Stimulated activated CD4-positive, alpha-beta T cell treated with anti-CD3 and anti-CD28 coated beads, Interleukin-1b, Interleukin-23, amount 100 ng/mL, for 1 hour (primary cell): ENCODE results near the gene ARHGAP44.

Experiments used
- DNase-seq, 2 donors: peaks; one replicate each; pipeline ENCODE4 v3.0.0-alpha.2; 2020; ENCODE audit warnings: low read depth in 2 of 2

The ARHGAP44 gene, protein sequence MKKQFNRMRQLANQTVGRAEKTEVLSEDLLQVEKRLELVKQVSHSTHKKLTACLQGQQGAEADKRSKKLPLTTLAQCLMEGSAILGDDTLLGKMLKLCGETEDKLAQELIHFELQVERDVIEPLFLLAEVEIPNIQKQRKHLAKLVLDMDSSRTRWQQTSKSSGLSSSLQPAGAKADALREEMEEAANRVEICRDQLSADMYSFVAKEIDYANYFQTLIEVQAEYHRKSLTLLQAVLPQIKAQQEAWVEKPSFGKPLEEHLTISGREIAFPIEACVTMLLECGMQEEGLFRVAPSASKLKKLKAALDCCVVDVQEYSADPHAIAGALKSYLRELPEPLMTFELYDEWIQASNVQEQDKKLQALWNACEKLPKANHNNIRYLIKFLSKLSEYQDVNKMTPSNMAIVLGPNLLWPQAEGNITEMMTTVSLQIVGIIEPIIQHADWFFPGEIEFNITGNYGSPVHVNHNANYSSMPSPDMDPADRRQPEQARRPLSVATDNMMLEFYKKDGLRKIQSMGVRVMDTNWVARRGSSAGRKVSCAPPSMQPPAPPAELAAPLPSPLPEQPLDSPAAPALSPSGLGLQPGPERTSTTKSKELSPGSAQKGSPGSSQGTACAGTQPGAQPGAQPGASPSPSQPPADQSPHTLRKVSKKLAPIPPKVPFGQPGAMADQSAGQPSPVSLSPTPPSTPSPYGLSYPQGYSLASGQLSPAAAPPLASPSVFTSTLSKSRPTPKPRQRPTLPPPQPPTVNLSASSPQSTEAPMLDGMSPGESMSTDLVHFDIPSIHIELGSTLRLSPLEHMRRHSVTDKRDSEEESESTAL

DNA sequence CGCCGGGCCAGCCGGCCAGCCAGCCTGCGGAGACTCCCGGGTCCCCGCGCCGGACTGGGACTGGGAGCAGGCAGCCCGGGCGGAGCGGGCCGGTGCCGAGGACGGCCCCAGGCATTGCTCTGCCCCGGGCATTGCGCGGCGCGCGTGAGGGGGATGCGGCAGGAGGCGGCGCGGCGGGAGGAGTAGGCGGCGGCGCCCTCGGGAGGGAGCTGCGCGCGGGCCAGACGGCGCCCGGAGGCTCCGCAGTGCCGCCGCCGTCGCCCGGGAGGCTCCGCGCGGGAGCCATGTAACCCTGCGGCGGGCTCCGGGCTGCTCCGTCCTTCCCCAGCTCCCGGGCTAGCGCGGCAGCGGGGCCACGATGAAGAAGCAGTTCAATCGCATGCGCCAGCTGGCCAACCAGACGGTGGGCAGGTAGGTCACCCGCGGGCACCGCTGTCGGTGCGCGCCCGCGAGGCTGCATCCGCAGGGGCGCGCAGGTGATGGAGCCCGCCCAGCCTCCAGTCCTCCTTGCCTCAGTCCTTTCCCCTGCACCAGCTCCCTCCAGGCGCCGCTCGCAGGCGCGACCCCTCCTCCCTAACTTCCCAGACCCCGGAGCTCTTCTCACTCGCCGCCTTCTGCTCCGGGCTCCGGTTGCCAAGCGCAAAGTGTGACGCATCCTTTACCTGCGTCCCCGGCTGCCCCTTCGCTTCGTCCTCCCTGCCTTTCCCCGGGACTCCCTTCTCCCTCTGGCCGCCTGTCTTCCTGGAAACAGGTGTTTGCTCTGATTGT lies at the start of gene ARHGAP44:
Gene ARHGAP44, plus strand, starts transcription at position 18 of the 768 bp plus-strand sequence. Its CDS starts 341 bp downstream, at position 359.
- DNase-seq, result no peak

DNA sequence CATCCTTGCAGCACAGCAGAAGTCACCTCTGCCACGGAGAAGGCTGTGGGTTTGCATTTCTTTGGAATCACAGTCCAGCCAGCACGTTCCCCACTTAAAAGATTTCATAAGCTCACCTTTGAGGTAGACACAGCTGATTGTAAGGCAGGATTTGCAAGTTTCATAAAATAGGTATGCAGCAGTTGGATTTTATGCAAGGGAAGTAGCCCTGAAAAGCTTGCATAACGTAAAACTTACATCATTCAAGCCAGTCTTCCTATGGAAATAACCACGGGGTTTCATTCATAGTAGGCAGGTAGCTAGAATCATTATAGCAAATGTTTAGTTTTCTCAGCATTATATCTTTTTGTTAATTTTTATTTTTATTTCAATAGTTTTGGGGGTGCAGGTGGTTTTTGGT lies 49.8 kb upstream of the ARHGAP44 start:
- no peak for DNase-seq

DNA sequence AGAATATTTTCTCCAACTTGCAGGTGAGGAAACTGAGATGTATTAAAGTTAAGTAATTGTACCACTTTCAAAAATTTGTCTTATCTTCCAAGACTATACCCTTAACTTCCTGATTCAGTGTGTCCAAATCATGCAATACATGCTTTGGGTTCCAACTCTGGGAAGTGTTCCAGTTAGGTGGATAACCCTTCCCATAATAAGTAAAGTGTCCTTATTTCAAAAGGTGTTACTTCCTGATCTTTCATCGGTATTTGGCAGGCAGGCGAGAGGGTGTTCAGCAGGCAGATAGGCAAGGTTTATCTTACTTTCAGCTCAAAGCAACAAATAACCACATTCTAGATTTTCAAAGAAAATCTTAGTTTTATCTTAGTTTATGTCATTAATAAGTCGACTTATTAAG lies 46.3 kb upstream of the ARHGAP44 start:
- DNase-seq, result no peak

DNA sequence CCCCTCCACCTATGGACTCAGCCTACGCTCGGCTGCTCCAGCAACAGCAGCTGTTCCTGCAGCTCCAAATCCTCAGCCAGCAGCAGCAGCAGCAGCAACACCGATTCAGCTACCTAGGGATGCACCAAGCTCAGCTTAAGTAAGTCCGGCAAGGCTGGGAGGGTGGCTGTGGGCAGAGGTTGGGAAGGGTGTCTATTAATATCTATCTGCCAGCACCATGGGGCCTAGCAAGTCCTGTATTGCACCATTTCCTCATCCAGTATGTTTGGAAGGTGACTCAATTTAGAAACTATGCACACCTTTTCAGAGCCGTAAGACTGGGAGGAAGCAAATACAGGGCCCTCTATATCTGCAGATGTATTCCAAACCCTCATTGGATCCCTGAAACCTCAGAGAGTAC lies 45.0 kb upstream of the ARHGAP44 start:
- DNase-seq, result no peak

DNA sequence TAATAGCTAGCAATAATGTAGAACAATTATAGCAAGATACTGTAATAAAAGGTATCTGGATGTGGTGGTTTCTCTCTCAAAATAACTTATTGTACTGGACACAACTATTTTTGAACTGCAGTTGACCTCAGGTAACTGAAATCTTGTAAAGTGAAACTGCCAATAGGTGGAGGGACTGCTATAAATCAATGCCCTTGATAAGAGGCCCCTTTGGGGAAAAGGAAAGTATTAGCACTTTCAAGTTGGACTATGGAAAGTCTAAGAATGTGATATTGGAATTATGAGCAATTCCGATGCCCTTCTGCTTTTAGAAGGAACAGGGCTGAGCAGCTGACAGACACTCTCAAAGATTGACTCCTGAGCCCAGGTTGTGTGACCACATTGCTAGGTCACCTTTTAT lies 44.5 kb upstream of the ARHGAP44 start:
- DNase-seq, result no peak

DNA sequence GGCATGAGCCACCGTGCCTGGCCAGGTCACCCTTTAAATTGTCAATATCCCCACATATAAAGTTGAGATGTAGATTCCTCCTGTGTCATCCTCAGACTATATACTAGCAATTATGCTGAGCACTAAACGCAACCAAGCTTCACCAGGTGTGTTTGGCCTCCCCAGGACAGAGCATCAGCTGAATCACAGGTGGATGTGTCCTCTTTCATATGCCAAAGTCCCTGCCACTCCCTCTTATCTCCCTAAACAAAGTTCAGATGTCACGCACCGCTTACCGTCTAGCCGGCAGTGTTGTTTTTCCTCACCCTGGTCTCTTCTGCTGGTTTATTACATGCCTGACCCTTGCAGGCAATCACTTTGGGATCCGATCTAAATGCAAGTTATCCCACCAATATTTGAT lies 43.8 kb upstream of the ARHGAP44 start:
- DNase-seq, result no peak

DNA sequence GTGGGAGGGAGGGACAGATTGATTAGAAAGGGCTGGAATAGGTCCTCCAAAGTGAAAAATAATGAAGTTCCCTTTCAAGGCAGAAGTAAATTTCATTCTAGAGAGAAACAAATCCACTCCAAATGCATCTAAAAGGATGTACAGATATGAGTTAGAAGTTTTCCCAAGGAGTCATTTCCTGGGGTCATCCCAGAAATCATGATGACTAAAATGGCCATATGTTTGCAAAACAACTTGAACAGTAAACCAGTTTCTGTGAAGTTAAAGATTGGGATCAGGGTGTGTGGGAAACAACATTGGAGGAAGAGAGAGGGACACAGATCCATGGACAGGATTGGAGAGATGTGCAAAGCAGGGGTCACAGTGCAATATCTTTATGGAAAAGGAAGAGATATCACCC lies 32.5 kb upstream of the ARHGAP44 start:
- no peak for DNase-seq

DNA sequence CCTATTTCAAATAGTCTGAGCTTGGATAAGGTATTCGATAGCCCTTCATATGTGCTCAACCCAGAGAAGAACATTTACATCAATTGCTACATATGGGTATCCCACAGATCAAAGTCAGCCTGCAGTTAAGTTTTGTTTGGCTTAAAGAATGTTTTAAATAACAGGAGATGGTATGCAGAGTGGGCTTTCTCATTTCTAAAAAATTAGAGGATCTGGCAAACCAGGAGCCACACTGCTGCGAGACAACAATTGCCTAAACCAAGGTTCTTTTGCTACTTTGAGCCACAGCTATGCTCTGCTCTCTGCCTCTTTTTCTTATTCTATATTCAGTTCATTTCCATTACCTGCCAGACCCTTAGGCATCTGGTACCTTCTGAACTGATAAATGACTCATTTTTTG lies 30.2 kb upstream of the ARHGAP44 start:
- DNase-seq, result no peak

DNA sequence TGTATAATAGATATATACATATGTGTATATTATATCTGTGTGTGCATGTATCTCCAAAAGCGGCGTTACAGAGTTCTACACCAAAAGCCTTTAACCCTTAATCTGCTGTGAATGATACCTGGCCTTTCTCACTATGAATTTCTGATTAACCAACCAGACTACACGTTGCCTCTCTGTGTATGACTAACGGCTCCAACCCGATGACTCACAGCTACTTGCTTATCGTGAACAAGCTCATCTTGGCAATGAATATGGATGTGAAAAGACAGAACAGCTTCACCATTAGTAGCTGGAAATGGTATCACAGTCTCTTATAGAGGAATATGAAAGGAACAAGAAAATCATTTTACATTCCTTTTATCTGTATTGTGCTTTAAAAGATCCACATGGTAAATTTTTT lies 23.8 kb upstream of the ARHGAP44 start:
- no peak for DNase-seq

DNA sequence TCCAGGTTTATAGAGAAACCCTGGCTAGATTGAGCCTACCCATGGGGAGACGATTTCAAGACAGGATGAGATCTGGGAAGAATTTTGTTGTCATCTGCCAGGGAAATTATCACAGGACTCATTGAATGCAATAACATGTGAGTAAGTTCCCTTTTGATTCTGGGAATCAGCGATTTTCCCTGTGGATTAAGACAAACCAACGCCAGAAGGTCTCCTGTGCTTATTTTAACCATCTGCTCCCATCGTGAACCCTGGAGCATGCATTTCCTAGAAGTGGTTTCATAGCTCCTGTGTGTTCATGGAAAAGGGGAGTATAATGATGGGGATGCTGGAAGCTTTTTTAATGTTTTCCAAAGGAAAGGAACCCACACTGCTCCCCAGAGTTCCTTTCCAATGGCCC lies 21.0 kb upstream of the ARHGAP44 start:
- no peak for DNase-seq

DNA sequence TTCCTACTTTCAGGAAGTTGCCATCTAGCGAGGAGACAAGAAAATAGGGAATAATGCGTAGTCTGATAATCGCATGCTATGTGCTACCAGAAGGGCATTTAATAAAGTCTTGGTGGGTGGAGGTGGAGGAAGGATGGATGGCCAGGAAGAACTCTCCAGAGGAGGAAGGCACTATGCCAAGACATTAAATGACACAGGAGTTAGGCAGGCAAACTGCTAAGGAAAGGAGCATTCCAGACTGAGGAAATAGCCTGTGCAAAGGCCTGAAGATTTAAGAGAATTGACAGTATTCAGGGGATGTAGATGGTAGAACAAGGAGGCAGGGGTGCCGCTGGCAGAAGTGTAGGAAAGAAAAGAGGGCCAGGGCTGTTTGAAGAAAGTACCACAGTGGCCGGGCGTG lies 19.3 kb upstream of the ARHGAP44 start:
- DNase-seq, result no peak

DNA sequence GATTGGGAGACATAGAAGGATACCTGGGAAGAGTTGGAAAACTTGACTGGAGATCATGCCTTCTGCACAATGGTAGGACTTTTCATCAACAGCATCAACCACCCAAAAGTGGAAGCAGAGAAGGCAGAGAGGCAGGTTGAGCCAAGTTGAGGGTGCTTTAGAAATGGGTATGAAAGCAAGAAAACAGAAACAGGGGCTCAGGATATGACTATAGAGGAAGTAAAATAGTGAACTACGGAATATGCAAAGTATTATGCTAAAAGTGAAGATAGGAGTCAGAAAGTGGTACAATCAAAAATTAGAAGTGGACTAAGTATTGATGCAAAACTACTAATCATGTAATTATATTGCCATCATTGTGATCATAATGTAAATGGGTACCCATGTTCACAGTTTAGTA lies 16.1 kb upstream of the ARHGAP44 start:
- no peak for DNase-seq

DNA sequence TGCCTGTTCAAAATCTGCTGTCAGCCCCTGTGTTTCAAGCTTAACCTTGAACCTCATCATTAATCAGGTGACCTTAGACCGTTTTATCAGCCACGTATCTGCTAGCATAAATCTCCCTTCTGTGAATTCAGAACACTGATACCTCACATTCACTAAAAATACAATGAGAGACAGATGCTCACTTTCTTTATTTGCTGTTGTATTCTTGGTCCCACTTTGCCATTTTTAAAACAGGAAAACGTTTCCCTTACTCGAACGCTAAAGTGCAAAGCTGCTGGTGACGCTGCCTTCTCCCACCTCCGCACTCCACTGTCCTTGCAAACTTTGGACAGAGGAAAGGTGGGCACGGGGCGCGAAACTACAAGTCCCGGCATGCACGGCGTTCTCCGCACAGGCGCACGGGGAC lies 220 bp upstream of the ARHGAP44 start:
- no peak for DNase-seq

DNA sequence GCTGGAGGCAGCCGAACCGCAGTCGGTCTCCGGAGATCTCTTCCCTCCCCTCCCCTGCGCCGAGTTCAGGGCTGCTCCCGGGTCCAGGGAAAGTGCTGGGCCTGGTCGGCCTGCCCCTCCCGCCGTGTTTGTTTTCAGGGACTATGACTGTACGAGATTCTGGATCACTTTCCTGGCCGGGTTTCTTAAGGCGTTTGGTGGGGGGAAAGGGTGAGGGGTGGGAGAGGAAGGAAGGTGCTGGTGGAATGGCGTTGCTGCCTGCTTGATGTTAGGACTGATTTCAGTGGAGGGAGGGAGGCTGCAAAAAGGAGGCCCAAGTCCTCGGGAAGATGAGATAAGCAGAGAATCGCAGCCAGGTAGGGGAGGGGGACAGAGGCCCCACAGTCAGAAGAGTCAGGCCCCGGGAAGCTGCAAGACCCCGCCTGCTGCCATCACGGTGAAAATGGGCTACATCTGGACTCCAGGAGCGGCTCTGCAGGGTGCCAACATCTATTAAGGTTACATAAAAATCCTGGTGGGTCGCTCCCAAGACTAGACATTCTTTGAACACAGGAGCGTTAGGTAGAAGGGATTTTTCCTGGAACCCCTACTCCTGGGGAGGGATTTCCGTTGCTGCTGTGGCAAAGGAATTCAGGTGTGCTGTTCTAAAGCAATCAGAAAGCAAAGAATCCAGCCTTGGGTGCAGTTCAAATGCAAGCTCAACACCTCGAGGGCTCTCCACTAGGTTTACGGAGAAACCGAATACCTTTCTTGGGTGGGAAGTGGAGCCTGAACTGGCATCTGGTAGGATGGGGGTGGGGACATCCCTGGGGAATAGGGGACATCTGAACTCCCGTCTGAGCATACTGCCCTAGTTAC lies 1.2 kb downstream of the ARHGAP44 start:
- DNase-seq, result no peak

DNA sequence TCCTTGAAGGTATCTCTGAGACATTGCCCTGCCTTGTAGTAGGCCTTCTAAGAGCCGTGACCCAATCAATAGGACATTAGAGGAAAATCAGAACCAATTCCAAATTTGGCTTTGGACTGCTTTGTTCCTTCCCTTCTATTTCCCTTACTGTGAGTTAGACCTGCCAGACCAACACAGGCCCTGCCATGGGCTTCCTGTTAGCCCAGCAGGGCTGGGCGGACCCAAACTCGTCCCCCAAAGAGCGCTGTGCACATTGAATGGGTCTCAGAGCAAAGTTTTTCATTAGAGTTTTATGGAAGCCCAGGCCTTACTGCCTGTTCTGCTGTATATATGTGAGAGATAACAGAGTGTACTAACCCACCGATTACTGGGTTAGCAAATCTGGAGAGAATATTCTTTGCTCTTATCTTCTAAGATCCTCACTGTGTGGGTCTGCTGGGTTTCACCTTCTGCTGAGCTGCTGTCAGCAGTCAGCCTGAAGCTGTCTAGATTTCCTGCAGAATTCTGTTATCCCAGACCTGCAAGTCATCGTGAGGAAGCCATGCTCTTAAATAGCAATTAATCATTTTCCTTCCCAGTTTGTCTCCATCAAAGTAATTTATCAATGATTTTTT lies 5.7 kb downstream of the ARHGAP44 start:
- DNase-seq, result no peak

DNA sequence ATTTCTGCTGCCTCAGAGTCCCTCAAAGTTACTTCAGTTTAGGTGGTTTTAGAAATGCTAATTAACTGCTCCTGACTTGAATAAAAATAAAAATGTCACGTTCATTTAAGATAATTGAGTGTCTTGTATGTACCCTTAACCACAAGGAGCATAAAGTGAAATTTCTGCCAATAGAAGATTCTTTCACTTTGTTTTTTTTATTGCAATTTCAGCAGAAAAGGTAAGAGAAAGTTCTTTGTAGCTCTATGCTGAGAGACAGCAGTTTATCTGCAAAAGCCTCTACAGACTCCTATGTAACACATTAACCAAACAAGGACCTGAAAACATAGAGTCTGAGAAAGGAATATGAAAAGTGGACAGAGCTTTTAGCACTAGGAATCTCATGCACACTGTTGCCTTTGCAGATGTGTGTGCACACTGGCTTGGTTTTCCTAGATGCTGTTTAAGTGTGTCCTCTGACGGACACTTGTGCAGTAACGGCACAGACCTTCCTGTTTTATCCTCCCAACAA lies 11.6 kb downstream of the ARHGAP44 start:
- DNase-seq, result no peak

DNA sequence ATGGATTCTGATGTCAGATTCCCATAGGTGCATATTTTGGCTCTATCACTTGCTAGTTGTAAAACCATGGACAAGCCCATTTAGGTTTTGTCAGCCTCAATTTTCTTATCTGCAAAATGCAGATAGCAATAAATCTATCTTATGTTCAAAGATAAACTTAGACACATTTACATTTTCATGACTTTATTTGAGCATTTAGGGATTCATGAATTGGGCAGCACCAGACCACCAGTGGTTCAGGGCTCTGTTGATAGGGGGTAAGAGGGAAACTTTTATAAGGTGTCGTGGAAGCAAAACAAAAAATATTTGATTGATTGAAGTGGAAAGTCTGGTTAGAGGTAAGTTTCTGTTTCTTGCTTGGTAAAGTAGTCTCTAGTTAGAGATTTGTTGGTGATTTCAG lies 17.3 kb downstream of the ARHGAP44 start:
- DNase-seq, result no peak

DNA sequence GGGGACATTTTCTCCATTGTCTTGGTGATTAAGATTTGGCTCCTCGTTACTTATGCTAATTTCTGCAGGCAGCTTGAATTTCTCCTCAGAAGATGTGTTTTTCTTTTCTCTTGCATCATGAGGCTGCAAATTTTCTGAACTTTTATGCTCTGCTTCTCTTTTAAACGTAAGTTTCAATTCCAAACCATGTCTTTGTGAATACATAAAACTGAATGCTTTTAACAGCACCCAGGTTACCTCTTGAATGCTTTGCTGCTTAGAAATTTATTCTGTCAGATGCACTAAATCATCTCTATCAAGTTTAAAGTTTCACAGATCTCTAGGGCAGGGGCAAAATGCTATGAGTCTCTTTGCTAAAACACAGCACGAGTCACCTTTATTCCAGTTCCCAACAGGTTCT lies 19.4 kb downstream of the ARHGAP44 start:
- no peak for DNase-seq

DNA sequence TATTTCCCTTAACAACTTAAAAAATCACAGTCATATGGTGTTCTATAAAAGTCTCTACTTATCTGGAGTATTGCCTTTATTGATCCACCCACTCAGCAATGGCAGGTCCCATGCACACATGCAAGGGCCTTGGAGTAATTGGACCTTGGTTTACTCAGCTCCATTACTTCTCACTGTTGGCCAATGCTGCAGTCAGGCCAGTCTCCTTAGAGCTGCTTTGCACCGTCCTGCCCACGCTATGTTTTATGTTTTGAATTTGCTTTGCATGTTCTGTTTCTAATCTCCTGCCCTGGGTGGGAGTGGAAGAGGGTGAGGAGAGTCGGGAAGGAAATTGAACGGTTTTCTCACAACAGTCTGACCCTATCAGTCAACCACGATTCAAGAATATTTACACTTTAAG lies 23.6 kb downstream of the ARHGAP44 start:
- DNase-seq, result no peak

DNA sequence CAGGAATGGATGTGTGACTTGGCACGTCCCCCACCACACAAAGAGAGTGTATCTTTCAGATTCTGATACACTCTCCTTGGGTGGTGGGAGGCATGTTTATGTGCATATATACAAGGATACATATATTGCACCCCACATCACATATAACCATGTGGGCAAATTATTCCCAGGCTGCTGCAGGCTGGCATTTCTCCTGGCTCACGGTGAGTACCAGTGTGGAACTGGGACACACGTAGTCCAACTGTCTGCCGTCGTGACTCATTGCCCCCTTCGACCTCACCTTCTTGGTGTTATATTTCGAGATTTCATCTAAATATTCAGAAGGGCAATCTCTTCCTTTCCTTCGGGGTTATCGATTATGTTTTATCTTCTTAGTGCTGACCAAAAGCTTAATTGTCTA lies 24.4 kb downstream of the ARHGAP44 start:
- DNase-seq, result no peak

DNA sequence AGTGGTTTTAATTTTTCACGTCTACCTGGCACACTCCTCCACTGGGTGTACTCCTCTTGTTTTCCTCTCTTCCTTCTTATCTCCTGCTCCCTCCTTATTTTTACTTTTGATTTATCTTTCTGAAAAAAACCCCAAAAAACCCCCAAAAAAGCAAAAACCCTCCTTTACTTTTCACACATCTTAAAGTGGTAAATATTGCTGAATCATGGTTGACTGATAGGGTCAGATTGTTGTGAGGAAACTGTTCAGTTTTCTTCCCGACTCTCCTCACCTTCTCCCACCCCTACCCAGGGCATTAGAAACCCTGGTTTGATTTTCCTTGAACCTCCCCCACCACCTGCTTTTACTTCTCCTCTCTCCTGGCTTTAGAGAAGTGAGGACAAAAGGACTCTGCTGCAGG lies 25.4 kb downstream of the ARHGAP44 start:
- no peak for DNase-seq
